H9 (cell line): Measurements from ENCODE around the gene ZFP14. TPM values are rescaled to one million over a fixed set of nuclear protein-coding genes. Genes with fewer than 3 reads are reported as not detected.

Experiments
- DNase-seq: peaks from one replicate; pipeline ENCODE4 v3.0.0-alpha.2; 2017
- H2AFZ ChIP-seq: one replicate; pipeline ENCODE4 v1.6.1; 2013; ENCODE audit warnings: mild to moderate bottlenecking, low read length, control low read depth, moderate library complexity
- H2AK5ac ChIP-seq: 2 replicates; pipeline ENCODE4 v1.6.1; 2013; ENCODE audit warnings: low read length, control low read depth, mixed read lengths; ENCODE audit not compliant: insufficient read length
- H2BK120ac ChIP-seq: one replicate; pipeline ENCODE4 v1.6.1; 2013; ENCODE audit warnings: low read depth, mild to moderate bottlenecking, low read length, control low read depth, inconsistent platforms; ENCODE audit not compliant: poor library complexity, severe bottlenecking
- H2BK12ac ChIP-seq: 2 replicates; pipeline ENCODE4 v1.6.1; 2013; ENCODE audit warnings: low read length, control low read depth, mixed read lengths, low read depth; ENCODE audit not compliant: insufficient read length
- H2BK15ac ChIP-seq: 2 replicates; pipeline ENCODE4 v1.6.1; 2013; ENCODE audit warnings: low read depth, low read length, control low read depth
- H2BK20ac ChIP-seq: one replicate; pipeline ENCODE4 v1.6.1; 2013; ENCODE audit warnings: low read depth, mild to moderate bottlenecking, low read length, control low read depth, inconsistent platforms; ENCODE audit not compliant: poor library complexity, severe bottlenecking
- H2BK5ac ChIP-seq: 2 replicates; pipeline ENCODE4 v1.6.1; 2013; ENCODE audit warnings: low read length, control low read depth, mixed read lengths; ENCODE audit not compliant: insufficient read length
- H3K14ac ChIP-seq: 2 replicates; pipeline ENCODE4 v1.6.1; 2013; ENCODE audit warnings: low read length, control low read depth; ENCODE audit not compliant: insufficient read depth
- H3K18ac ChIP-seq: 2 replicates; pipeline ENCODE4 v1.6.1; 2013; ENCODE audit warnings: low read depth, mild to moderate bottlenecking, mixed read lengths, low read length, control low read depth; ENCODE audit not compliant: insufficient read length
- H3K23ac ChIP-seq: 2 replicates; pipeline ENCODE4 v1.6.1; 2013; ENCODE audit warnings: low read length, control low read depth, mixed read lengths, low read depth; ENCODE audit not compliant: insufficient read length
- H3K23me2 ChIP-seq: 2 replicates; pipeline ENCODE4 v1.6.1; 2013; ENCODE audit warnings: low read depth, mild to moderate bottlenecking, mixed read lengths, low read length, control low read depth; ENCODE audit not compliant: insufficient read length, poor library complexity, severe bottlenecking
- H3K27ac ChIP-seq: 2 replicates; pipeline ENCODE4 v1.5.1; 2013; ENCODE audit warnings: low read length, control low read depth, mixed read lengths, low read depth; ENCODE audit not compliant: insufficient read length
- H3K27me3 ChIP-seq: 2 replicates; pipeline ENCODE4 v1.6.1; 2013; ENCODE audit warnings: low read length, control low read depth, inconsistent platforms; ENCODE audit not compliant: insufficient read depth
- H3K4ac ChIP-seq: 2 replicates; pipeline ENCODE4 v1.6.1; 2013; ENCODE audit warnings: low read depth, mild to moderate bottlenecking, control low read depth, inconsistent platforms, low read length, moderate library complexity
- H3K4me1 ChIP-seq: 2 replicates; pipeline ENCODE4 v1.6.1; 2013; ENCODE audit warnings: low read length, control low read depth, inconsistent platforms; ENCODE audit not compliant: insufficient read depth
- H3K4me2 ChIP-seq: 2 replicates; pipeline ENCODE4 v1.6.1; 2013; ENCODE audit warnings: low read length, control low read depth, mixed read lengths; ENCODE audit not compliant: insufficient read length, insufficient read depth
- H3K56ac ChIP-seq: 2 replicates; pipeline ENCODE4 v1.6.1; 2013; ENCODE audit warnings: low read depth, mild to moderate bottlenecking, mixed read lengths, low read length, control low read depth; ENCODE audit not compliant: insufficient read length
- H3K79me1 ChIP-seq: 2 replicates; pipeline ENCODE4 v1.6.1; 2013; ENCODE audit warnings: low read depth, mild to moderate bottlenecking, moderate library complexity, low read length, control low read depth, inconsistent platforms; ENCODE audit not compliant: insufficient read depth, poor library complexity, severe bottlenecking
- H3K79me2 ChIP-seq: 2 replicates; pipeline ENCODE4 v1.6.1; 2013; ENCODE audit warnings: low read length, control low read depth, inconsistent platforms; ENCODE audit not compliant: insufficient read depth
- H3K9ac ChIP-seq: 2 replicates; pipeline ENCODE4 v1.6.1; 2013; ENCODE audit warnings: low read length, control low read depth, mixed read lengths; ENCODE audit not compliant: insufficient read length; ENCODE audit errors: extremely low read depth
- H3K9me3 ChIP-seq: one replicate; pipeline ENCODE4 v1.6.1; 2013; ENCODE audit warnings: low read depth, low read length, inconsistent platforms; ENCODE audit not compliant: control insufficient read depth
- H3T11ph ChIP-seq: one replicate; pipeline ENCODE4 v1.6.1; 2013; ENCODE audit warnings: mild to moderate bottlenecking, low read length, control low read depth, inconsistent platforms
- H4K20me1 ChIP-seq: one replicate; pipeline ENCODE4 v1.6.1; 2013; ENCODE audit not compliant: control insufficient read depth, insufficient read length, insufficient read depth
- H4K5ac ChIP-seq: 2 replicates; pipeline ENCODE4 v1.6.1; 2013; ENCODE audit warnings: low read depth, mild to moderate bottlenecking, mixed read lengths, low read length, control low read depth; ENCODE audit not compliant: insufficient read length
- H4K8ac ChIP-seq: replicated peaks from 2 replicates; pipeline ENCODE4 v1.6.1; 2013; ENCODE audit warnings: low read length, control low read depth, mixed read lengths, low read depth; ENCODE audit not compliant: insufficient read length
- H4K91ac ChIP-seq: 2 replicates; pipeline ENCODE4 v1.6.1; 2013; ENCODE audit warnings: low read depth, mild to moderate bottlenecking, moderate library complexity, mixed read lengths, low read length, control low read depth; ENCODE audit not compliant: insufficient read length
- H3K27ac Mint-ChIP-seq, 3 experiments: 2 replicates in 2 of 3; 3 replicates in 1 of 3; pipeline ENCODE4 v1.8.0; 2020 to 2021; ENCODE audit warnings: mixed read lengths in 3 of 3, mild to moderate bottlenecking in 1 of 3, moderate library complexity in 1 of 3
- H3K27me3 Mint-ChIP-seq: 2 replicates; pipeline ENCODE4 v1.8.0; 2021; ENCODE audit warnings: low read depth, mild to moderate bottlenecking, moderate library complexity, mixed read lengths
- H3K36me3 Mint-ChIP-seq, 3 experiments: 2 replicates in 2 of 3; 3 replicates in 1 of 3; pipeline ENCODE4 v1.8.0; 2020 to 2021; ENCODE audit warnings: low read depth in 3 of 3, mixed read lengths in 3 of 3; ENCODE audit not compliant: insufficient read depth in 1 of 3
- H3K4me1 Mint-ChIP-seq, 2 experiments: 2 replicates each; pipeline ENCODE4 v1.8.0; 2020; ENCODE audit warnings: mixed read lengths in 2 of 2
- H3K4me3 Mint-ChIP-seq, 2 experiments: 2 replicates in 1 of 2; 3 replicates in 1 of 2; pipeline ENCODE4 v1.8.0; 2020 to 2021; ENCODE audit warnings: mild to moderate bottlenecking in 2 of 2, mixed read lengths in 2 of 2, moderate library complexity in 1 of 2
- H3K9me3 Mint-ChIP-seq, 2 experiments: 2 replicates in 1 of 2; 3 replicates in 1 of 2; pipeline ENCODE4 v1.8.0; 2020; ENCODE audit warnings: mild to moderate bottlenecking in 2 of 2, mixed read lengths in 2 of 2, moderate library complexity in 1 of 2
- CTCF ChIP-seq: fragments of 200-600 bp; sonication (generic); conservative IDR thresholded peaks from 3 replicates; pipeline ENCODE4 v1.8.0; 2021; ENCODE audit warnings: antibody characterized with exemption, mild to moderate bottlenecking
- WGBS: extraction: QIAGEN DNeasy Blood & Tissue Kit; methylation state at CpG from one replicate; pipeline ENCODE4 v1.1.7; 2013; ENCODE audit warnings: missing lambda C conversion rate, low lambda C conversion rate, mixed read lengths; ENCODE audit not compliant: insufficient read length; ENCODE audit errors: extremely low coverage; 5-methylcytosine and 5-hydroxymethylcytosine counted together
- total RNA-seq: library from RNA; stranded (reverse); gene quantifications from 2 replicates; pipeline ENCODE4 v1.2.1, GENCODE V29; 2021

The ZFP14 gene
- total RNA-seq, 1 experiment from 2014 or later: 4.5 TPM

GRCh38 chr19:36363845-36364244 lies 15.2 kb downstream of the ZFP14 start:
- Histone ChIP-seq H3K27me3 (no peaks in the 10 kb centered on the region), H3K4me1 (no peaks in the 10 kb centered on the region), H3K23ac (no peak overlapping the region), H4K8ac (no peak overlapping the region), H3K4ac (no peak overlapping the region), H4K20me1 (no peaks in the 10 kb centered on the region), H2BK15ac (no peak overlapping the region), H3K9me3 (no peaks in the 10 kb centered on the region), H2AK5ac (no peak overlapping the region), H3K27ac (no peak overlapping the region), H3K79me2 (no peaks in the 10 kb centered on the region), H2BK12ac (no peak overlapping the region), H3K23me2 (no peaks in the 10 kb centered on the region), H3K79me1 (no peaks in the 10 kb centered on the region), H4K5ac (no peak overlapping the region), H4K91ac (no peak overlapping the region), H3T11ph (no peak overlapping the region), H2BK20ac (no peak overlapping the region), H3K18ac (no peak overlapping the region), H2BK5ac (no peak overlapping the region), H2AFZ (no peak overlapping the region), H3K4me2 (no peak overlapping the region), H3K14ac (no peak overlapping the region), H2BK120ac (no peak overlapping the region), H3K56ac (no peak overlapping the region), H3K9ac (no peak overlapping the region)
- no peaks in the 10 kb centered on the region for H3K27me3 Mint-ChIP-seq
- TF ChIP-seq CTCF: no peak
- peaks cover 13 to 40% (median 36%) of the 10 kb centered on the region in 3 experiments for H3K36me3 Mint-ChIP-seq
- no peak overlapping the region for H3K27ac Mint-ChIP-seq
- WGBS: no CpG with 5 or more reads among the region's 6 CpGs
- peaks cover 3 to 7% of the 10 kb centered on the region in 2 experiments; a peak in 2 of 4 replicates for H3K4me1 Mint-ChIP-seq
- H3K9me3 Mint-ChIP-seq: no peaks in the 10 kb centered on the region
- no peak overlapping the region for H3K4me3 Mint-ChIP-seq
- DNase-seq: no peak
